ENCODE measurements around the gene IGF2BP2.
A peak's percentile ranks its signal among the peaks of the same experiment; 100 is the strongest.
"Not testable (repeated sequence)": the region's sequence is repeated elsewhere in the genome, so short reads cannot be mapped to it uniquely, and the experiment has no call there.

The IGF2BP2 gene

DNA sequence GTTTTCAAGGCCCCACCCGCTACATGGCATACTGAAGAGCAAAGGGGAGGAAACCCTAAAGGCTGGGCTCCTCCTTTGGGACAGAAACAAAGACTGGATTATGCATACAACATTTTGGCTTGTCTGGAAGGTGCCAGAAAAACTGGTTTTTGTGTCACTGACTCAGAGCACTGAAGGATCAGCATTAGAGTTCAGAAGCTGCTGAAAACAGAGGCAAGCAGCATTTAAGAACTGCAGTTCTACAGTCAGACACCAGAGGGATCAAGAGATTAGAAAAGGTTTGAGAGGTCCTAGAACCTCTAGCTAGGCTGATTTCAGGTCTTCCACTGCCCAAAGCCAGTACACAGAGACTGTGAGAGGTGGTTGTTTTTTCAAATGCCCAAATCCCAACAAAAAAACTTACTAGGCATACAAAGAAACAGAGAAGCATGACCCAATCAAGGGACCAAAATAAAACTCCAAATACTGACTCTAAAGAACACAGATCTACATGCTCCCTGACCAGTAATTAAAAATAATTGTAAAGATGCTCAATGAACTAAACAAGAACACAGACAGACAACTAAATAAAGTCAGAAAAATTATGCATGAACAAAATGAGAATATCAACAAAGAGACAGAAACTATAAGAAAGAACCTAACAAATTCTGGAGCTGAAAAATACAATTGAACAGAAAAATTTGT lies 147.6 kb downstream of the IGF2BP2 start:
- Histone ChIP-seq H3K4me1 (ENCODE audit: control insufficient read depth, insufficient read depth, low read length) (no peaks in the 10 kb centered on the region), H3K27ac (ENCODE audit: low read depth, low read length) (no peak overlapping the region), H3K36me3 (ENCODE audit: control insufficient read depth, insufficient read depth, low read length) (no peaks in the 10 kb centered on the region)

DNA sequence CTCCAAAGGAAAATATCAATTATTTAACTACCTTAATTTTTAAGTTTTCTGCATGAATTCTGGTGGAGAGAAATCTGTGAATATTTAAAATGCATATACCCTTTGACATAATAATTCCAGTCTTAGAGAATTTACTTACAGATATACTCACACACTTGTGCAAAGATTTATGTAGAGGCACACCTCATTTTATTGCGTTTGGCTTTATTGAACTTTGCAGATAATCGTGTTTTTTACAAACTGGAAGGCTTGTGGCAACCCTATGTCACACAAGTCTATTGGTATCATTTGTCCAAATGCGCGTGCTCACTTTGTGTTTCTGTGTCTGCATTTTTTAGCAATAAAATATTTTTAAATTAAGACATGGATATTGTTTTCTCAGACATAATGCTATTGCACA lies 157.3 kb downstream of the IGF2BP2 start:
- Histone ChIP-seq H3K27me3 (ENCODE audit: control insufficient read depth, insufficient read depth, low read length) (no peaks in the 10 kb centered on the region), H3K36me3 (ENCODE audit: control insufficient read depth, insufficient read depth, low read length) (no peaks in the 10 kb centered on the region), H3K27ac (ENCODE audit: low read depth, low read length) (no peak overlapping the region), H3K9ac (ENCODE audit: low read length) (no peak overlapping the region), H3K4me3 (ENCODE audit: low read length) (no peak overlapping the region), H3K4me1 (ENCODE audit: control insufficient read depth, insufficient read depth, low read length) (no peaks in the 10 kb centered on the region)

More for the DNA sequence above, 147.6 kb downstream of the IGF2BP2 start:
- Histone ChIP-seq H3K27me3 (ENCODE audit: control insufficient read depth, insufficient read depth, low read length) (no peaks in the 10 kb centered on the region), H3K4me3 (ENCODE audit: low read length) (no peak overlapping the region), H3K9ac (ENCODE audit: low read length) (no peak overlapping the region)

- Histone ChIP-seq H3K27me3 (ENCODE audit: control insufficient read depth, insufficient read depth, low read length) (no peaks in the 10 kb centered on the region), H3K9ac (ENCODE audit: low read length) (no peak overlapping the region), H3K27ac (ENCODE audit: low read depth, low read length) (no peak overlapping the region), H3K36me3 (ENCODE audit: control insufficient read depth, insufficient read depth, low read length) (no peaks in the 10 kb centered on the region), H3K4me3 (ENCODE audit: low read length) (no peak overlapping the region), H3K4me1 (ENCODE audit: control insufficient read depth, insufficient read depth, low read length) (no peaks in the 10 kb centered on the region)
Measured at GRCh38 chr3:185663929-185664328, 160.9 kb downstream of the IGF2BP2 start.

GRCh38 chr3:185661772-185662171 lies 163.1 kb downstream of the IGF2BP2 start:
- Histone ChIP-seq H3K27me3 (ENCODE audit: control insufficient read depth, insufficient read depth, low read length) (no peaks in the 10 kb centered on the region), H3K4me1 (ENCODE audit: control insufficient read depth, insufficient read depth, low read length) (no peaks in the 10 kb centered on the region), H3K4me3 (ENCODE audit: low read length) (no peak overlapping the region), H3K27ac (ENCODE audit: low read depth, low read length) (no peak overlapping the region), H3K9ac (ENCODE audit: low read length) (no peak overlapping the region), H3K36me3 (ENCODE audit: control insufficient read depth, insufficient read depth, low read length) (no peaks in the 10 kb centered on the region)

GRCh38 chr3:185661296-185661695 lies 163.5 kb downstream of the IGF2BP2 start:
- H3K9ac ChIP-seq (ENCODE audit: low read length); H3K27ac ChIP-seq (ENCODE audit: low read depth, low read length); H3K4me3 ChIP-seq (ENCODE audit: low read length); H3K36me3 ChIP-seq (ENCODE audit: control insufficient read depth, insufficient read depth, low read length); H3K4me1 ChIP-seq (ENCODE audit: control insufficient read depth, insufficient read depth, low read length); H3K27me3 ChIP-seq (ENCODE audit: control insufficient read depth, insufficient read depth, low read length): not testable (repeated sequence)

GRCh38 chr3:185659942-185660921 lies 164.6 kb downstream of the IGF2BP2 start:
- no peak overlapping the region for H3K9ac ChIP-seq (ENCODE audit: low read length)
- H3K27me3 ChIP-seq (ENCODE audit: control insufficient read depth, insufficient read depth, low read length) = no peaks in the 10 kb centered on the region
- H3K4me3 ChIP-seq (ENCODE audit: low read length) = no peak overlapping the region
- no peak overlapping the region for H3K27ac ChIP-seq (ENCODE audit: low read depth, low read length)
- no peaks in the 10 kb centered on the region for H3K4me1 ChIP-seq (ENCODE audit: control insufficient read depth, insufficient read depth, low read length)
- H3K36me3 ChIP-seq (ENCODE audit: control insufficient read depth, insufficient read depth, low read length) = no peaks in the 10 kb centered on the region

DNA sequence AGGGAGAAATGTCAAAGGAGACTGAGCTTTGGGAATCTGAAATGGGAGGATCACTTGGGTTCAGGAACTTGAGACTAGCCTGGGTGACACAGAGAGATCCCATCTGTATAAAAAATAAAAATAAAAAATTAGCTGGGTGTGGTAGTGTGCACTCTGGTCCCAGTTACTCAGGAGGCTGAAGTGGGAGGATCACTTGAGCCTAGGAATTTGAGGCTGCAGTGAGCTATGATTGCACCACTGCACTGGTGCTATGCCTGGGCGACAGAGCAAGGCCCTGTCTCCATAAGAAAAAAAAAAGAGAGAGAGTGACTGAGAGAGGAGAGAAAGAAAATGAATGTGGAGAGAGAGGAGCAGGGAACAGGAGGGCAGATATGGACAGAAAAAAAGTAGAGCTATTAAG lies 165.9 kb downstream of the IGF2BP2 start:
- Histone ChIP-seq H3K36me3 (ENCODE audit: control insufficient read depth, insufficient read depth, low read length) (no peaks in the 10 kb centered on the region), H3K4me1 (ENCODE audit: control insufficient read depth, insufficient read depth, low read length) (no peaks in the 10 kb centered on the region), H3K4me3 (ENCODE audit: low read length) (no peak overlapping the region), H3K27ac (ENCODE audit: low read depth, low read length) (no peak overlapping the region), H3K27me3 (ENCODE audit: control insufficient read depth, insufficient read depth, low read length) (no peaks in the 10 kb centered on the region), H3K9ac (ENCODE audit: low read length) (no peak overlapping the region)

- Histone ChIP-seq H3K27ac (ENCODE audit: low read depth, low read length) (peak overlapping the region; percentile 3), H3K4me3 (ENCODE audit: low read length) (no peak overlapping the region), H3K36me3 (ENCODE audit: control insufficient read depth, insufficient read depth, low read length) (no peaks in the 10 kb centered on the region), H3K9ac (ENCODE audit: low read length) (no peak overlapping the region), H3K27me3 (ENCODE audit: control insufficient read depth, insufficient read depth, low read length) (no peaks in the 10 kb centered on the region), H3K4me1 (ENCODE audit: control insufficient read depth, insufficient read depth, low read length) (no peaks in the 10 kb centered on the region)
Measured at GRCh38 chr3:185658504-185658912, 166.3 kb downstream of the IGF2BP2 start.

GRCh38 chr3:185657691-185658503 lies 166.9 kb downstream of the IGF2BP2 start:
- H3K36me3 ChIP-seq (ENCODE audit: control insufficient read depth, insufficient read depth, low read length) = no peaks in the 10 kb centered on the region
- no peak overlapping the region for H3K9ac ChIP-seq (ENCODE audit: low read length)
- no peak overlapping the region for H3K4me3 ChIP-seq (ENCODE audit: low read length)
- H3K27ac ChIP-seq (ENCODE audit: low read depth, low read length) = peak overlapping the region; percentile 3
- no peaks in the 10 kb centered on the region for H3K27me3 ChIP-seq (ENCODE audit: control insufficient read depth, insufficient read depth, low read length)
- no peaks in the 10 kb centered on the region for H3K4me1 ChIP-seq (ENCODE audit: control insufficient read depth, insufficient read depth, low read length)

- H3K4me1 ChIP-seq (ENCODE audit: control insufficient read depth, insufficient read depth, low read length) = no peaks in the 10 kb centered on the region
- H3K27ac ChIP-seq (ENCODE audit: low read depth, low read length) = no peak overlapping the region
Measured at GRCh38 chr3:185657211-185657610, 167.6 kb downstream of the IGF2BP2 start.

DNA sequence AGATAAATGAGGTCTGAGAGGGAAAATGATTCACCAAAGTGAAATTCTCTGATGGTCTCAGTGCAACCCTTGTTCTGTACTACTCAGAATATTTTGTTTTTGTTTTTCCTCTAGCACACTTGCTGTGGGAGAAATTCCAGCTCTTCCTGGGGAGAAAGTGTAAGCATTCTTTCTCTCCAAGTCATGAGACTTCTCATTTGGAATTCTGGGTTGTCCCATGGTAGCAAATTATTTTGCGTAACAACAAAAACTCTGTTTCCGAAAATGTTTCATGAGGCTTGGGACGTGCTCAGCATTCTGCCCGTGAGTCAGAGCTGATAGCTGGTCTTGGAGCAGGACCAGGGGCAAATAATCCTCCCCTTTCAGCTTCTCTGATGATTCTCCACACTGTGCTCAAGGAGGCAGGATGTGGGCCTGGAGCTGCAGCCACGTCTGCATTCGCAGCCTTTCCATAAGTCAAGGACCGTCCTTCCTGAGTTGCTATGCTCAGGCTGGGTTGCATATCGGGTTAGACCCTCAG lies 168.5 kb downstream of the IGF2BP2 start:
- H3K36me3 ChIP-seq (ENCODE audit: control insufficient read depth, insufficient read depth, low read length) = no peaks in the 10 kb centered on the region
- H3K27ac ChIP-seq (ENCODE audit: low read depth, low read length) = peak overlapping the region; percentile 16
- no peaks in the 10 kb centered on the region for H3K4me1 ChIP-seq (ENCODE audit: control insufficient read depth, insufficient read depth, low read length)
- no peaks in the 10 kb centered on the region for H3K27me3 ChIP-seq (ENCODE audit: control insufficient read depth, insufficient read depth, low read length)
- no peak overlapping the region for H3K4me3 ChIP-seq (ENCODE audit: low read length)
- no peak overlapping the region for H3K9ac ChIP-seq (ENCODE audit: low read length)

More at GRCh38 chr3:185657211-185657610, 167.6 kb downstream of the IGF2BP2 start:
- H3K9ac ChIP-seq (ENCODE audit: low read length) = no peak overlapping the region
- H3K27me3 ChIP-seq (ENCODE audit: control insufficient read depth, insufficient read depth, low read length) = no peaks in the 10 kb centered on the region
- no peaks in the 10 kb centered on the region for H3K36me3 ChIP-seq (ENCODE audit: control insufficient read depth, insufficient read depth, low read length)
- no peak overlapping the region for H3K4me3 ChIP-seq (ENCODE audit: low read length)
